GM23248 (cell line): ENCODE data around the gene ZNF813. TPM values are rescaled to one million over a fixed set of nuclear protein-coding genes. Genes with fewer than 3 reads are reported as not detected.
"Not testable (repeated sequence)": the region's sequence is repeated elsewhere in the genome, so short reads cannot be mapped to it uniquely, and the experiment has no call there.

Experiments used
- DNase-seq: peaks from one replicate; pipeline ENCODE4 v3.0.0-alpha.2; 2015
- H2AFZ ChIP-seq: fragments of 200-600 bp; sonication (generic); 2 replicates; pipeline ENCODE4 v1.6.1; 2016; ENCODE audit warnings: antibody characterized with exemption
- H3F3A ChIP-seq: fragments of 200-600 bp; sonication (generic); 2 replicates; pipeline ENCODE4 v1.6.1; 2016; ENCODE audit warnings: mild to moderate bottlenecking, antibody characterized with exemption, mixed run types; ENCODE audit not compliant: insufficient read depth
- H3K27ac ChIP-seq: fragments of 200-600 bp; sonication (generic); 2 replicates; pipeline ENCODE4 v1.5.1; 2016; ENCODE audit warnings: mild to moderate bottlenecking
- H3K27me3 ChIP-seq: fragments of 200-600 bp; sonication (generic); replicated peaks from 2 replicates; pipeline ENCODE4 v1.6.1; 2016; ENCODE audit warnings: mild to moderate bottlenecking; ENCODE audit not compliant: insufficient read depth
- H3K36me3 ChIP-seq: fragments of 200-600 bp; sonication (generic); 2 replicates; pipeline ENCODE4 v1.6.1; 2016; ENCODE audit warnings: low read depth, mild to moderate bottlenecking
- H3K4me1 ChIP-seq: fragments of 200-600 bp; sonication (generic); 2 replicates; pipeline ENCODE4 v1.6.1; 2016; ENCODE audit warnings: mild to moderate bottlenecking; ENCODE audit not compliant: insufficient read depth
- H3K4me2 ChIP-seq: fragments of 200-600 bp; sonication (generic); one replicate; pipeline ENCODE4 v1.6.1; 2016; ENCODE audit warnings: mild to moderate bottlenecking; ENCODE audit not compliant: unreplicated experiment
- H3K4me3 ChIP-seq: fragments of 200-600 bp; sonication (generic); 2 replicates; pipeline ENCODE4 v1.5.1; 2016; ENCODE audit warnings: mild to moderate bottlenecking
- H3K79me2 ChIP-seq: fragments of 200-600 bp; sonication (generic); 2 replicates; pipeline ENCODE4 v1.6.1; 2016; ENCODE audit warnings: mild to moderate bottlenecking; ENCODE audit not compliant: insufficient read depth
- H3K9ac ChIP-seq: fragments of 200-600 bp; sonication (generic); 2 replicates; pipeline ENCODE4 v1.6.1; 2016; ENCODE audit warnings: mild to moderate bottlenecking
- H3K9me2 ChIP-seq: fragments of 200-600 bp; sonication (generic); 2 replicates; pipeline ENCODE4 v1.6.1; 2016; ENCODE audit warnings: mixed run types, mild to moderate bottlenecking, moderate library complexity; ENCODE audit not compliant: insufficient read depth
- H3K9me3 ChIP-seq: fragments of 200-600 bp; sonication (generic); one replicate; pipeline ENCODE4 v1.6.1; 2017; ENCODE audit warnings: low read depth
- H4K20me1 ChIP-seq: fragments of 200-600 bp; sonication (generic); 2 replicates; pipeline ENCODE4 v1.6.0; 2016; ENCODE audit not compliant: insufficient read depth
- EZH2 ChIP-seq: fragments of 200-600 bp; sonication (generic); IDR thresholded peaks from 2 replicates; pipeline ENCODE4 v1.6.1; 2018; ENCODE audit warnings: antibody characterized with exemption, mild to moderate bottlenecking; ENCODE audit not compliant: insufficient read depth, poor library complexity, severe bottlenecking
- EZH2phosphoT487 ChIP-seq: fragments of 200-600 bp; sonication (generic); IDR thresholded peaks from 2 replicates; pipeline ENCODE4 v1.6.1; 2018; ENCODE audit warnings: antibody characterized with exemption, moderate library complexity, mild to moderate bottlenecking, low read depth; ENCODE audit not compliant: insufficient read depth
- WGBS, 2 experiments: methylation state at CpG; one replicate each; pipeline ENCODE4 v1.1.6; 2015 to 2017; ENCODE audit warnings: low lambda C conversion rate in 2 of 2, low coverage in 1 of 2; ENCODE audit errors: missing lambda C conversion rate in 2 of 2; 5-methylcytosine and 5-hydroxymethylcytosine counted together
- in situ Hi-C: fragments of 300-500 bp; cut with MboI; formaldehyde crosslinking; loops from 2 replicates; pipeline ENCODE4 v1.15.0; 2020
- polyA plus RNA-seq: library from polyadenylated mRNA; unstranded; fragments of >200 nt; fragmentation: Nextera tagmentation; extraction: Ambion mirVana; gene quantifications from 2 replicates; pipeline ENCODE4 v1.2.1, GENCODE V29; 2016
- total RNA-seq: library from RNA; depleted of rRNA; stranded (reverse); fragments of >200 nt; shearing (Covaris generic); gene quantifications from 2 replicates; pipeline ENCODE4 v1.2.3, GENCODE V29; 2014

Gene ZNF813
- total and polyA plus RNA-seq, 2 experiments from 2014 or later: 1.0 to 2.7 TPM

- Histone ChIP-seq H3K27me3 (no peaks in the 10 kb centered on the region; the same call in 1 of the 2 replicates), H3F3A (no peaks in the 10 kb centered on the region), H3K9me2 (no peaks in the 10 kb centered on the region), H3K4me2 (no peak overlapping the region), H3K9me3 (no peaks in the 10 kb centered on the region), H3K9ac (no peak overlapping the region), H3K4me3 (no peak overlapping the region), H3K4me1 (no peaks in the 10 kb centered on the region), H3K27ac (no peak overlapping the region), H3K36me3 (no peaks in the 10 kb centered on the region), H3K79me2 (no peaks in the 10 kb centered on the region), H4K20me1 (no peaks in the 10 kb centered on the region), H2AFZ (no peak overlapping the region)
- in situ Hi-C loops: no loop called here
- WGBS, 2 experiments: 26 to 30% methylated on average over 5 of the region's 5 CpGs
- TF ChIP-seq EZH2: no peak
- TF ChIP-seq EZH2phosphoT487: no peak
- no peak for DNase-seq
These were observed 42.3 kb downstream of the ZNF813 start for GRCh38 chr19:53509845-53510244.

GRCh38 chr19:53511357-53511756, 43.8 kb downstream of the ZNF813 start:
- Histone ChIP-seq H3K27ac (no peak overlapping the region), H3K4me1 (no peaks in the 10 kb centered on the region), H3K9ac (no peak overlapping the region), H2AFZ (no peak overlapping the region), H3K4me3 (no peak overlapping the region), H3K36me3 (no peaks in the 10 kb centered on the region), H3K27me3 (no peaks in the 10 kb centered on the region; the same call in 1 of the 2 replicates), H3K9me2 (no peaks in the 10 kb centered on the region), H3K9me3 (no peaks in the 10 kb centered on the region), H3K79me2 (no peaks in the 10 kb centered on the region), H3F3A (no peaks in the 10 kb centered on the region), H3K4me2 (no peak overlapping the region), H4K20me1 (no peaks in the 10 kb centered on the region)
- DNase-seq: no peak
- in situ Hi-C loops: no loop called here
- TF ChIP-seq EZH2 (no peak), EZH2phosphoT487 (no peak)
- 82 to 90% methylated on average over 2 of the region's 2 CpGs for WGBS, 2 experiments

- Histone ChIP-seq H3K27me3 (no peaks in the 10 kb centered on the region; the same call in 1 of the 2 replicates), H3K9ac (no peak overlapping the region), H3F3A (no peaks in the 10 kb centered on the region), H3K9me2 (no peaks in the 10 kb centered on the region), H3K79me2 (no peaks in the 10 kb centered on the region), H3K4me2 (no peak overlapping the region), H3K4me1 (no peaks in the 10 kb centered on the region), H2AFZ (no peak overlapping the region), H4K20me1 (no peaks in the 10 kb centered on the region), H3K36me3 (no peaks in the 10 kb centered on the region), H3K4me3 (no peak overlapping the region), H3K27ac (no peak overlapping the region), H3K9me3 (no peaks in the 10 kb centered on the region)
- in situ Hi-C loops: no loop called here
- no peak for TF ChIP-seq EZH2
- TF ChIP-seq EZH2phosphoT487: no peak
- peak; percentile 83 for DNase-seq
- WGBS, 2 experiments: 19 to 26% methylated on average over 10 to 11 of the region's 11 CpGs
These were observed 44.4 kb downstream of the ZNF813 start for GRCh38 chr19:53511933-53512374.

- H3K9ac ChIP-seq, H3F3A ChIP-seq, H3K27me3 ChIP-seq, H3K4me3 ChIP-seq, H3K4me2 ChIP-seq, H2AFZ ChIP-seq, in situ Hi-C loops, H4K20me1 ChIP-seq, H3K79me2 ChIP-seq, H3K9me2 ChIP-seq, H3K9me3 ChIP-seq, H3K36me3 ChIP-seq, H3K27ac ChIP-seq, DNase-seq, H3K4me1 ChIP-seq: not testable (repeated sequence)
- 46 to 62% methylated on average over 3 of the region's 3 CpGs for WGBS, 2 experiments
These were observed 47.5 kb downstream of the ZNF813 start for GRCh38 chr19:53515047-53515446.

GRCh38 chr19:53517114-53517741, 49.7 kb downstream of the ZNF813 start:
- Histone ChIP-seq H3K27ac (no peak overlapping the region), H3K9me2 (no peaks in the 10 kb centered on the region), H3F3A (no peaks in the 10 kb centered on the region), H4K20me1 (no peaks in the 10 kb centered on the region), H3K4me2 (no peak overlapping the region), H3K9ac (no peak overlapping the region), H3K9me3 (no peaks in the 10 kb centered on the region), H3K4me3 (no peak overlapping the region), H3K27me3 (no peaks in the 10 kb centered on the region), H3K4me1 (no peaks in the 10 kb centered on the region), H2AFZ (no peak overlapping the region), H3K36me3 (no peaks in the 10 kb centered on the region), H3K79me2 (0 out of 2 replicates have a peak, but pooled peaks cover 8% of the 10 kb centered on the region)
- 43 to 47% methylated on average over 5 of the region's 5 CpGs for WGBS, 2 experiments
- DNase-seq: no peak
- TF ChIP-seq EZH2phosphoT487 (no peak), EZH2 (no peak)
- in situ Hi-C loops: no loop called here
